ENCODE results near the gene SPX. TPM values are rescaled to one million over a fixed set of nuclear protein-coding genes. Genes with fewer than 3 reads are reported as not detected.

Gene SPX
- total and polyA plus RNA-seq, 2 of the 8 experiments (the other 6 are each of a cell fraction or from before 2014, with no cell fraction given) = 1.2 to 1.3 TPM

DNA sequence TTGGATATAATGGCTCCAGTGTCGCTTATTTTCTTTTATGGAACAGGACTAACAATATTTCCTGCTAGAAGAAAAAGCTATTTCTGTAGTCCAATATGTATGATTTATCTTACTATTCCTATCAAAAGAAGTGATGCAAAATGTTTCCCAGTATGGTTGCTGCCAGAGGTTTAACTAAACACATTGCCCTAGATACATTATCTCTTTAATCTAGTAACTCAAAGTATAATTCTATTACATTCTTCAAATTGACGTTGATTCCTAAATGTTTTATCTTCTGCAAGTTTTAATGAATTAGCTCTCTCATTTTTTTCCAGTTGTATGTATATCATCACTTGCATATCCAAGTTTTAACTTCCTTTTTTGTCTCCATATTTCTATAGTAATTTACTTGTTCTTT is 50.3 kb downstream of the SPX start (continued):
- TF ChIP-seq, protein P1, sequence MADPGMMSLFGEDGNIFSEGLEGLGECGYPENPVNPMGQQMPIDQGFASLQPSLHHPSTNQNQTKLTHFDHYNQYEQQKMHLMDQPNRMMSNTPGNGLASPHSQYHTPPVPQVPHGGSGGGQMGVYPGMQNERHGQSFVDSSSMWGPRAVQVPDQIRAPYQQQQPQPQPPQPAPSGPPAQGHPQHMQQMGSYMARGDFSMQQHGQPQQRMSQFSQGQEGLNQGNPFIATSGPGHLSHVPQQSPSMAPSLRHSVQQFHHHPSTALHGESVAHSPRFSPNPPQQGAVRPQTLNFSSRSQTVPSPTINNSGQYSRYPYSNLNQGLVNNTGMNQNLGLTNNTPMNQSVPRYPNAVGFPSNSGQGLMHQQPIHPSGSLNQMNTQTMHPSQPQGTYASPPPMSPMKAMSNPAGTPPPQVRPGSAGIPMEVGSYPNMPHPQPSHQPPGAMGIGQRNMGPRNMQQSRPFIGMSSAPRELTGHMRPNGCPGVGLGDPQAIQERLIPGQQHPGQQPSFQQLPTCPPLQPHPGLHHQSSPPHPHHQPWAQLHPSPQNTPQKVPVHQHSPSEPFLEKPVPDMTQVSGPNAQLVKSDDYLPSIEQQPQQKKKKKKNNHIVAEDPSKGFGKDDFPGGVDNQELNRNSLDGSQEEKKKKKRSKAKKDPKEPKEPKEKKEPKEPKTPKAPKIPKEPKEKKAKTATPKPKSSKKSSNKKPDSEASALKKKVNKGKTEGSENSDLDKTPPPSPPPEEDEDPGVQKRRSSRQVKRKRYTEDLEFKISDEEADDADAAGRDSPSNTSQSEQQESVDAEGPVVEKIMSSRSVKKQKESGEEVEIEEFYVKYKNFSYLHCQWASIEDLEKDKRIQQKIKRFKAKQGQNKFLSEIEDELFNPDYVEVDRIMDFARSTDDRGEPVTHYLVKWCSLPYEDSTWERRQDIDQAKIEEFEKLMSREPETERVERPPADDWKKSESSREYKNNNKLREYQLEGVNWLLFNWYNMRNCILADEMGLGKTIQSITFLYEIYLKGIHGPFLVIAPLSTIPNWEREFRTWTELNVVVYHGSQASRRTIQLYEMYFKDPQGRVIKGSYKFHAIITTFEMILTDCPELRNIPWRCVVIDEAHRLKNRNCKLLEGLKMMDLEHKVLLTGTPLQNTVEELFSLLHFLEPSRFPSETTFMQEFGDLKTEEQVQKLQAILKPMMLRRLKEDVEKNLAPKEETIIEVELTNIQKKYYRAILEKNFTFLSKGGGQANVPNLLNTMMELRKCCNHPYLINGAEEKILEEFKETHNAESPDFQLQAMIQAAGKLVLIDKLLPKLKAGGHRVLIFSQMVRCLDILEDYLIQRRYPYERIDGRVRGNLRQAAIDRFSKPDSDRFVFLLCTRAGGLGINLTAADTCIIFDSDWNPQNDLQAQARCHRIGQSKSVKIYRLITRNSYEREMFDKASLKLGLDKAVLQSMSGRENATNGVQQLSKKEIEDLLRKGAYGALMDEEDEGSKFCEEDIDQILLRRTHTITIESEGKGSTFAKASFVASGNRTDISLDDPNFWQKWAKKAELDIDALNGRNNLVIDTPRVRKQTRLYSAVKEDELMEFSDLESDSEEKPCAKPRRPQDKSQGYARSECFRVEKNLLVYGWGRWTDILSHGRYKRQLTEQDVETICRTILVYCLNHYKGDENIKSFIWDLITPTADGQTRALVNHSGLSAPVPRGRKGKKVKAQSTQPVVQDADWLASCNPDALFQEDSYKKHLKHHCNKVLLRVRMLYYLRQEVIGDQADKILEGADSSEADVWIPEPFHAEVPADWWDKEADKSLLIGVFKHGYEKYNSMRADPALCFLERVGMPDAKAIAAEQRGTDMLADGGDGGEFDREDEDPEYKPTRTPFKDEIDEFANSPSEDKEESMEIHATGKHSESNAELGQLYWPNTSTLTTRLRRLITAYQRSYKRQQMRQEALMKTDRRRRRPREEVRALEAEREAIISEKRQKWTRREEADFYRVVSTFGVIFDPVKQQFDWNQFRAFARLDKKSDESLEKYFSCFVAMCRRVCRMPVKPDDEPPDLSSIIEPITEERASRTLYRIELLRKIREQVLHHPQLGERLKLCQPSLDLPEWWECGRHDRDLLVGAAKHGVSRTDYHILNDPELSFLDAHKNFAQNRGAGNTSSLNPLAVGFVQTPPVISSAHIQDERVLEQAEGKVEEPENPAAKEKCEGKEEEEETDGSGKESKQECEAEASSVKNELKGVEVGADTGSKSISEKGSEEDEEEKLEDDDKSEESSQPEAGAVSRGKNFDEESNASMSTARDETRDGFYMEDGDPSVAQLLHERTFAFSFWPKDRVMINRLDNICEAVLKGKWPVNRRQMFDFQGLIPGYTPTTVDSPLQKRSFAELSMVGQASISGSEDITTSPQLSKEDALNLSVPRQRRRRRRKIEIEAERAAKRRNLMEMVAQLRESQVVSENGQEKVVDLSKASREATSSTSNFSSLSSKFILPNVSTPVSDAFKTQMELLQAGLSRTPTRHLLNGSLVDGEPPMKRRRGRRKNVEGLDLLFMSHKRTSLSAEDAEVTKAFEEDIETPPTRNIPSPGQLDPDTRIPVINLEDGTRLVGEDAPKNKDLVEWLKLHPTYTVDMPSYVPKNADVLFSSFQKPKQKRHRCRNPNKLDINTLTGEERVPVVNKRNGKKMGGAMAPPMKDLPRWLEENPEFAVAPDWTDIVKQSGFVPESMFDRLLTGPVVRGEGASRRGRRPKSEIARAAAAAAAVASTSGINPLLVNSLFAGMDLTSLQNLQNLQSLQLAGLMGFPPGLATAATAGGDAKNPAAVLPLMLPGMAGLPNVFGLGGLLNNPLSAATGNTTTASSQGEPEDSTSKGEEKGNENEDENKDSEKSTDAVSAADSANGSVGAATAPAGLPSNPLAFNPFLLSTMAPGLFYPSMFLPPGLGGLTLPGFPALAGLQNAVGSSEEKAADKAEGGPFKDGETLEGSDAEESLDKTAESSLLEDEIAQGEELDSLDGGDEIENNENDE (IDR thresholded peaks at IDR 0.05; ENCODE audit: insufficient replicate concordance, low read length) = no peak
- TF ChIP-seq CHD1 (IDR thresholded peaks at IDR 0.05; ENCODE audit: low read depth, low read length) (no peak), RBBP5 (IDR thresholded peaks at IDR 0.05; ENCODE audit: borderline replicate concordance, low read depth, low read length) (no peak), SP4 (IDR thresholded peaks at IDR 0.05; ENCODE audit: low read length) (no peak), SP2 (IDR thresholded peaks at IDR 0.05; ENCODE audit: low read length) (no peak)
- TF ChIP-seq, protein P2, sequence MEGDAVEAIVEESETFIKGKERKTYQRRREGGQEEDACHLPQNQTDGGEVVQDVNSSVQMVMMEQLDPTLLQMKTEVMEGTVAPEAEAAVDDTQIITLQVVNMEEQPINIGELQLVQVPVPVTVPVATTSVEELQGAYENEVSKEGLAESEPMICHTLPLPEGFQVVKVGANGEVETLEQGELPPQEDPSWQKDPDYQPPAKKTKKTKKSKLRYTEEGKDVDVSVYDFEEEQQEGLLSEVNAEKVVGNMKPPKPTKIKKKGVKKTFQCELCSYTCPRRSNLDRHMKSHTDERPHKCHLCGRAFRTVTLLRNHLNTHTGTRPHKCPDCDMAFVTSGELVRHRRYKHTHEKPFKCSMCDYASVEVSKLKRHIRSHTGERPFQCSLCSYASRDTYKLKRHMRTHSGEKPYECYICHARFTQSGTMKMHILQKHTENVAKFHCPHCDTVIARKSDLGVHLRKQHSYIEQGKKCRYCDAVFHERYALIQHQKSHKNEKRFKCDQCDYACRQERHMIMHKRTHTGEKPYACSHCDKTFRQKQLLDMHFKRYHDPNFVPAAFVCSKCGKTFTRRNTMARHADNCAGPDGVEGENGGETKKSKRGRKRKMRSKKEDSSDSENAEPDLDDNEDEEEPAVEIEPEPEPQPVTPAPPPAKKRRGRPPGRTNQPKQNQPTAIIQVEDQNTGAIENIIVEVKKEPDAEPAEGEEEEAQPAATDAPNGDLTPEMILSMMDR (IDR thresholded peaks at IDR 0.05; ENCODE audit: control extremely low read depth in 1 of 3, insufficient read depth in 1 of 3, low read depth in 1 of 3, low read length in 3 of 3) = no peak
- TF ChIP-seq, protein P3, sequence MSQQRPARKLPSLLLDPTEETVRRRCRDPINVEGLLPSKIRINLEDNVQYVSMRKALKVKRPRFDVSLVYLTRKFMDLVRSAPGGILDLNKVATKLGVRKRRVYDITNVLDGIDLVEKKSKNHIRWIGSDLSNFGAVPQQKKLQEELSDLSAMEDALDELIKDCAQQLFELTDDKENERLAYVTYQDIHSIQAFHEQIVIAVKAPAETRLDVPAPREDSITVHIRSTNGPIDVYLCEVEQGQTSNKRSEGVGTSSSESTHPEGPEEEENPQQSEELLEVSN (IDR thresholded peaks at IDR 0.05) = no peak
- TF ChIP-seq, protein P4, sequence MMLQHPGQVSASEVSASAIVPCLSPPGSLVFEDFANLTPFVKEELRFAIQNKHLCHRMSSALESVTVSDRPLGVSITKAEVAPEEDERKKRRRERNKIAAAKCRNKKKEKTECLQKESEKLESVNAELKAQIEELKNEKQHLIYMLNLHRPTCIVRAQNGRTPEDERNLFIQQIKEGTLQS (IDR thresholded peaks at IDR 0.05; ENCODE audit: insufficient read depth, low read depth, low read length) = no peak

All from H1 (cell line).